IPS-15b (cell line): ENCODE data around the gene KHSRP.

Experiments
- H3K27me3 ChIP-seq: one replicate; pipeline ENCODE4 v1.6.1; 2013; ENCODE audit warnings: low read length; ENCODE audit not compliant: control insufficient read depth, insufficient read depth
- H3K36me3 ChIP-seq: one replicate; pipeline ENCODE4 v1.6.1; 2013; ENCODE audit warnings: low read length; ENCODE audit not compliant: control insufficient read depth, insufficient read depth
- H3K4me1 ChIP-seq: one replicate; pipeline ENCODE4 v1.6.1; 2013; ENCODE audit warnings: mild to moderate bottlenecking, low read length; ENCODE audit not compliant: control insufficient read depth, insufficient read depth
- H3K4me3 ChIP-seq: one replicate; pipeline ENCODE4 v1.5.1; 2013; ENCODE audit warnings: low read depth, low read length
- H3K9ac ChIP-seq: one replicate; pipeline ENCODE4 v1.6.1; 2013; ENCODE audit warnings: low read depth, mild to moderate bottlenecking, low read length
- H3K9me3 ChIP-seq: one replicate; pipeline ENCODE4 v1.6.1; 2013; ENCODE audit warnings: mild to moderate bottlenecking, low read length; ENCODE audit not compliant: control insufficient read depth, insufficient read depth

Gene KHSRP

GRCh38 chr19:6375411-6376010 is 49.1 kb downstream of the KHSRP start, which contains the start of gene PSPN:
PSPN (minus strand) TSS chr19:6375933; CDS start chr19:6375849, 84 bp downstream.
- Histone ChIP-seq H3K9ac (peak within 1 kb of the TSS; percentile 60), H3K4me1 (no peaks in the 10 kb centered on the region)

GRCh38 chr19:6374711-6375410 is 49.8 kb downstream of the KHSRP start:
- Histone ChIP-seq H3K36me3 (peaks cover 16% of the 10 kb centered on the region), H3K4me1 (no peaks in the 10 kb centered on the region), H3K4me3 (peak overlapping the region; percentile 36), H3K27me3 (no peaks in the 10 kb centered on the region), H3K9me3 (no peaks in the 10 kb centered on the region), H3K9ac (peak overlapping the region; percentile 54)

More at GRCh38 chr19:6375411-6376010, 49.1 kb downstream of the KHSRP start, which contains the start of gene PSPN:
- Histone ChIP-seq H3K4me3 (no peak within 1 kb of the TSS), H3K27me3 (no peaks in the 10 kb centered on the region), H3K9me3 (no peaks in the 10 kb centered on the region), H3K36me3 (peaks cover 22% of the 10 kb centered on the region)

GRCh38 chr19:6374161-6374709 is 50.4 kb downstream of the KHSRP start:
- peak overlapping the region; percentile 36 for H3K4me3 ChIP-seq
- peaks cover 10% of the 10 kb centered on the region for H3K36me3 ChIP-seq

GRCh38 chr19:6373813-6374108 is 50.9 kb downstream of the KHSRP start:
- Histone ChIP-seq H3K9ac (peak overlapping the region; percentile 54), H3K4me1 (no peaks in the 10 kb centered on the region), H3K36me3 (peaks cover 10% of the 10 kb centered on the region), H3K27me3 (no peaks in the 10 kb centered on the region), H3K9me3 (no peaks in the 10 kb centered on the region), H3K4me3 (peak overlapping the region; percentile 36)

More at GRCh38 chr19:6374161-6374709, 50.4 kb downstream of the KHSRP start:
- Histone ChIP-seq H3K9me3 (no peaks in the 10 kb centered on the region), H3K9ac (peak overlapping the region; percentile 54), H3K27me3 (no peaks in the 10 kb centered on the region), H3K4me1 (no peaks in the 10 kb centered on the region)

GRCh38 chr19:6373096-6373812 is 51.4 kb downstream of the KHSRP start:
- H3K4me1 ChIP-seq, result no peaks in the 10 kb centered on the region
- H3K4me3 ChIP-seq, result peak overlapping the region; percentile 85
- H3K9me3 ChIP-seq, result no peaks in the 10 kb centered on the region
- no peaks in the 10 kb centered on the region for H3K27me3 ChIP-seq
- peaks cover 15% of the 10 kb centered on the region for H3K36me3 ChIP-seq
- H3K9ac ChIP-seq, result peak overlapping the region; percentile 54

GRCh38 chr19:6372594-6373095 is 52.0 kb downstream of the KHSRP start, which contains the start of gene ALKBH7:
ALKBH7 (plus strand) TSS chr19:6372794; CDS start chr19:6372821, 27 bp downstream.
- Histone ChIP-seq H3K27me3 (no peaks in the 10 kb centered on the region), H3K36me3 (peaks cover 19% of the 10 kb centered on the region), H3K9ac (peak within 1 kb of the TSS; percentile 87), H3K9me3 (no peaks in the 10 kb centered on the region), H3K4me1 (no peaks in the 10 kb centered on the region), H3K4me3 (peak within 1 kb of the TSS; percentile 85)

- no peak overlapping the region for H3K9ac ChIP-seq
- H3K4me1 ChIP-seq, result no peaks in the 10 kb centered on the region
- H3K9me3 ChIP-seq, result no peaks in the 10 kb centered on the region
- H3K27me3 ChIP-seq, result no peaks in the 10 kb centered on the region
- H3K36me3 ChIP-seq, result peaks cover 23% of the 10 kb centered on the region
- H3K4me3 ChIP-seq, result no peak overlapping the region
These were observed 60.3 kb downstream of the KHSRP start for GRCh38 chr19:6364353-6364752.
